Naive thymus-derived CD4-positive, alpha-beta T cell (primary cell): ENCODE data around the gene TBCCD1. TPM values are rescaled to one million over a fixed set of nuclear protein-coding genes. Genes with fewer than 3 reads are reported as not detected.
A peak's percentile ranks its signal among the peaks of the same experiment; 100 is the strongest.

Experiments used
- ATAC-seq: fragments of 150-1000 bp; cut with Tn5 transposase; 2 replicates; pipeline ENCODE4 v1.10.0; 2021; ENCODE audit warnings: mild to moderate bottlenecking, moderate library complexity
- CTCF ChIA-PET: fragments of 350-600 bp; sonication (Branson Sonifier 250); formaldehyde crosslinking; loops from one replicate; lab custom pipeline; 2021; ENCODE audit warnings: antibody characterized with exemption; lab: Charles Lee
- POLR2A ChIA-PET: fragments of 350-600 bp; sonication (Branson Sonifier 250); formaldehyde crosslinking; loops from one replicate; lab custom pipeline; 2021; ENCODE audit warnings: antibody characterized with exemption, inconsistent platforms; lab: Charles Lee
- DNase-seq, 9 donors: peaks; one replicate each; pipeline versions ENCODE4 v3.0.0 to v3.0.0-alpha.2; 2020 to 2022; ENCODE audit warnings: mixed read lengths in 1 of 9
- H3K27ac ChIP-seq: one replicate; pipeline ENCODE4 v1.7.0; 2013; ENCODE audit warnings: mild to moderate bottlenecking, low read depth, low read length, moderate library complexity
- H3K27me3 ChIP-seq, 2 donors: one replicate each; pipeline ENCODE4 v1.7.0; 2013; ENCODE audit warnings: low read length in 2 of 2, mild to moderate bottlenecking in 2 of 2, moderate library complexity in 2 of 2; ENCODE audit not compliant: control insufficient read depth in 2 of 2, insufficient read depth in 2 of 2
- H3K36me3 ChIP-seq, 3 experiments: 1 replicate in 2 of 3; 2 replicates in 1 of 3; pipeline ENCODE4 v1.7.0; 2013; ENCODE audit warnings: low read length in 3 of 3, mild to moderate bottlenecking in 3 of 3, moderate library complexity in 1 of 3; ENCODE audit not compliant: insufficient read depth in 3 of 3, control insufficient read depth in 2 of 3
- H3K4me1 ChIP-seq, 2 donors: one replicate each; pipeline ENCODE4 v1.7.0; 2013; ENCODE audit warnings: low read length in 2 of 2, mild to moderate bottlenecking in 2 of 2, moderate library complexity in 1 of 2; ENCODE audit not compliant: control insufficient read depth in 2 of 2, insufficient read depth in 2 of 2
- H3K4me3 ChIP-seq: 2 replicates; pipeline ENCODE4 v1.7.0; 2013; ENCODE audit warnings: mild to moderate bottlenecking, low read length
- H3K9me3 ChIP-seq, 3 experiments: 1 replicate in 2 of 3; 2 replicates in 1 of 3; pipeline ENCODE4 v1.7.0; 2013; ENCODE audit warnings: low read length in 3 of 3; ENCODE audit not compliant: control insufficient read depth in 2 of 3
- H3K27ac Mint-ChIP-seq, 9 donors: one replicate each; pipeline ENCODE4 v1.8.0; 2020 to 2022; ENCODE audit warnings: mixed read lengths in 9 of 9, mild to moderate bottlenecking in 8 of 9, moderate library complexity in 5 of 9, inconsistent platforms in 2 of 9
- H3K27me3 Mint-ChIP-seq, 5 donors: one replicate each; pipeline ENCODE4 v1.8.0; 2021 to 2022; ENCODE audit warnings: mixed read lengths in 5 of 5, mild to moderate bottlenecking in 1 of 5
- H3K36me3 Mint-ChIP-seq, 5 donors: one replicate each; pipeline ENCODE4 v1.8.0; 2020 to 2022; ENCODE audit warnings: mixed read lengths in 5 of 5, mild to moderate bottlenecking in 3 of 5, inconsistent platforms in 1 of 5
- H3K4me1 Mint-ChIP-seq, 7 donors: one replicate each; pipeline ENCODE4 v1.8.0; 2020 to 2022; ENCODE audit warnings: mixed read lengths in 7 of 7, mild to moderate bottlenecking in 3 of 7, inconsistent platforms in 1 of 7
- H3K4me3 Mint-ChIP-seq, 10 donors: one replicate each; pipeline ENCODE4 v1.8.0; 2020 to 2022; ENCODE audit warnings: mild to moderate bottlenecking in 10 of 10, mixed read lengths in 10 of 10, moderate library complexity in 6 of 10, inconsistent platforms in 2 of 10
- H3K9me3 Mint-ChIP-seq, 11 donors: one replicate each; pipeline ENCODE4 v1.8.0; 2020 to 2022; ENCODE audit warnings: mixed read lengths in 11 of 11, mild to moderate bottlenecking in 4 of 11, inconsistent platforms in 1 of 11, moderate library complexity in 1 of 11
- intact Hi-C, 2 donors: fragments of 100-400 bp; cut with micrococcal nuclease; formaldehyde crosslinking; loops; one replicate each; pipeline ENCODE4 v1.15.1; 2023
- polyA plus RNA-seq, 2 donors: library from polyadenylated mRNA; unstranded; fragments of 300-500 nt; fragmentation: Illumina TruSeq; gene quantifications; one replicate each; pipeline ENCODE4 v1.2.3, GENCODE V29; 2021
- total RNA-seq, 6 experiments: library from RNA in 5 of 6; stranded (reverse) in 5 of 6; gene quantifications; 1 replicate in 5 of 6; 2 replicates in 1 of 6; pipeline ENCODE4 v1.2.3 and lab custom pipeline; 2021 to 2026

Gene TBCCD1
- total and polyA plus RNA-seq, 7 experiments from 2014 or later: 11.3 to 21.1 (median 15.8) TPM

GRCh38 chr3:186515125-186515524 lies 52.0 kb downstream of the TBCCD1 start:
- H3K9me3 ChIP-seq: no peaks in the 10 kb centered on the region
- Mint-ChIP-seq H3K27ac (peak overlapping the region in 8 of 9 donors; percentile 0 to 72 (median 26)), H3K4me3 (peak overlapping the region in 7 of 10 donors; percentile 0 to 37 (median 6)), H3K27me3 (peaks cover 0 to 9% (median 0%) of the 10 kb centered on the region in 5 donors), H3K4me1 (peaks cover 29 to 67% (median 52%) of the 10 kb centered on the region in 7 donors), H3K9me3 (peaks cover 0 to 4% (median 0%) of the 10 kb centered on the region in 11 donors), H3K36me3 (peaks cover 0 to 5% (median 0%) of the 10 kb centered on the region in 5 donors)
- CTCF ChIA-PET: no interaction called here
- no peaks in the 10 kb centered on the region for H3K36me3 ChIP-seq
- DNase-seq: peak in 6 of 9 donors; percentile 15 to 49 (median 38)
- peaks cover 54 to 55% of the 10 kb centered on the region in 2 donors for H3K4me1 ChIP-seq
- peak; percentile 30 for ATAC-seq
- POLR2A ChIA-PET: no interaction called here
- intact Hi-C loops: loop anchor here in 1 of 2 donors (1.0 kb wide), 1 partner anchor 19 kb away; no protein-coding TSS in a partner anchor
- H3K4me3 ChIP-seq: no peak overlapping the region
- H3K27ac ChIP-seq: no peak overlapping the region
- H3K27me3 ChIP-seq: no peaks in the 10 kb centered on the region

DNA sequence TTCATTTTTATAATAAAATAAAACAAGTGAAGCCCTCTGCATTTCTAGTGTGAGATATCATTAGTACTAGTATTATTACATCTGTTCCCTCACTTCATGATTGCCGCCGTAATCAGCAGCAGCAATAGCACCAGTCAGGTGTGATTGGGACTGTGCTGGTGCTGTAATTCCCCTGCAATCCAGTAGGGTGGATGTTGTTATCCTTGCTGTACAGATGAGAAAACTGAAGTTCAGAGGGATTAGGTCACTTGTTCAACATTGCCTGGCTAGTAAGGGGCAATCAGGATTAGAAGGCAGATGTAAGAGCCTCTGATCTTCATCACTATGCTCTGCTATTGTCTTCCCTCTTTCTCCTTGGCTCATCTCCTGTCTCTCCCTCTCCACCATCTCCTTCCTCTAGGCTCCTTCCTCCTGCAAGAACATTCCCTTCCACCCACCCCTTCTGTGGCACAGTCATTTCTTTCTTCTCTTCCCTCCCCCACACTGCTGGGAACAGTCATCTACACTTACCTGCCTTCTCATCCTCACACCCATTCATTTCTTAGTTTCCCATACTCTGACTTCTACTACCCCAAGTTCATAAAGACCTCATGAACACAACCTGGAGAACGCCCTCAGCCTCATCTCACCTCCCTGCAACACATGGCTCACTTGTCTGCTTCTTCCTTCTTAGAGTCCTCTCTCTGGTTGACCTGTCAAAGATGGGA lies 52.7 kb downstream of the TBCCD1 start:
- DNase-seq: no peak
- H3K27ac ChIP-seq: no peak overlapping the region
- H3K4me3 Mint-ChIP-seq: peak overlapping the region in 7 of 10 donors; percentile 0 to 37 (median 7)

GRCh38 chr3:186513386-186513785 lies 53.8 kb downstream of the TBCCD1 start:
- Histone ChIP-seq H3K4me1 (peaks cover 38% of the 10 kb centered on the region in 2 donors), H3K36me3 (no peaks in the 10 kb centered on the region), H3K27me3 (no peaks in the 10 kb centered on the region), H3K27ac (no peak overlapping the region), H3K4me3 (no peak overlapping the region), H3K9me3 (no peaks in the 10 kb centered on the region)
- no peak overlapping the region for H3K27ac Mint-ChIP-seq
- peaks cover 0 to 4% (median 0%) of the 10 kb centered on the region in 11 donors for H3K9me3 Mint-ChIP-seq
- ATAC-seq (no peak), DNase-seq (no peak)
- CTCF ChIA-PET: no interaction called here
- intact Hi-C loops: no loop called here
- POLR2A ChIA-PET: no interaction called here
- no peak overlapping the region for H3K4me3 Mint-ChIP-seq
- peaks cover 0 to 9% (median 0%) of the 10 kb centered on the region in 5 donors for H3K27me3 Mint-ChIP-seq
- peaks cover 0 to 5% (median 0%) of the 10 kb centered on the region in 5 donors for H3K36me3 Mint-ChIP-seq
- peaks cover 20 to 50% (median 38%) of the 10 kb centered on the region in 7 donors for H3K4me1 Mint-ChIP-seq

More for the DNA sequence above, 52.7 kb downstream of the TBCCD1 start:
- Histone ChIP-seq H3K9me3 (no peaks in the 10 kb centered on the region), H3K4me3 (no peak overlapping the region), H3K4me1 (peaks cover 48% of the 10 kb centered on the region in 2 donors), H3K36me3 (no peaks in the 10 kb centered on the region), H3K27me3 (no peaks in the 10 kb centered on the region)
- peaks cover 0 to 4% (median 0%) of the 10 kb centered on the region in 11 donors for H3K9me3 Mint-ChIP-seq
- intact Hi-C loops: loop anchor here in 1 of 2 donors (1.0 kb wide), 1 partner anchor 20 kb away; no protein-coding TSS in a partner anchor
- CTCF ChIA-PET: no interaction called here
- H3K27ac Mint-ChIP-seq: peak overlapping the region in 7 of 9 donors; percentile 3 to 72 (median 30)
- peaks cover 0 to 5% (median 0%) of the 10 kb centered on the region in 5 donors for H3K36me3 Mint-ChIP-seq
- peaks cover 29 to 61% (median 48%) of the 10 kb centered on the region in 7 donors for H3K4me1 Mint-ChIP-seq
- POLR2A ChIA-PET: no interaction called here
- peaks cover 0 to 9% (median 0%) of the 10 kb centered on the region in 5 donors for H3K27me3 Mint-ChIP-seq
- no peak for ATAC-seq

- H3K36me3 Mint-ChIP-seq: peaks cover 0 to 5% (median 0%) of the 10 kb centered on the region in 5 donors
- Histone ChIP-seq H3K27ac (no peak overlapping the region), H3K4me1 (peaks cover 31 to 32% of the 10 kb centered on the region in 2 donors), H3K36me3 (no peaks in the 10 kb centered on the region), H3K27me3 (no peaks in the 10 kb centered on the region), H3K9me3 (no peaks in the 10 kb centered on the region), H3K4me3 (no peak overlapping the region)
- peaks cover 0 to 4% (median 0%) of the 10 kb centered on the region in 11 donors for H3K9me3 Mint-ChIP-seq
- DNase-seq (no peak), ATAC-seq (no peak)
- peaks cover 0 to 9% (median 0%) of the 10 kb centered on the region in 5 donors for H3K27me3 Mint-ChIP-seq
- ChIA-PET CTCF (no interaction called here), POLR2A (no interaction called here)
- H3K27ac Mint-ChIP-seq: no peak overlapping the region
- no peak overlapping the region for H3K4me3 Mint-ChIP-seq
- peaks cover 18 to 44% (median 32%) of the 10 kb centered on the region in 7 donors for H3K4me1 Mint-ChIP-seq
- intact Hi-C loops: no loop called here
These were observed 54.4 kb downstream of the TBCCD1 start for GRCh38 chr3:186512570-186513302.

- no peak for ATAC-seq
- peaks cover 21% of the 10 kb centered on the region in 2 donors for H3K4me1 ChIP-seq
- H3K4me3 ChIP-seq: no peak overlapping the region
- H3K27ac ChIP-seq: no peak overlapping the region
- Mint-ChIP-seq H3K4me1 (peaks cover 18 to 33% (median 26%) of the 10 kb centered on the region in 7 donors), H3K27me3 (peaks cover 0 to 9% (median 0%) of the 10 kb centered on the region in 5 donors), H3K27ac (no peak overlapping the region), H3K9me3 (peaks cover 0 to 4% (median 0%) of the 10 kb centered on the region in 11 donors), H3K4me3 (no peak overlapping the region), H3K36me3 (peaks cover 0 to 3% (median 0%) of the 10 kb centered on the region in 5 donors)
- DNase-seq: no peak
- intact Hi-C loops: no loop called here
- no peaks in the 10 kb centered on the region for H3K9me3 ChIP-seq
- no peaks in the 10 kb centered on the region for H3K36me3 ChIP-seq
- H3K27me3 ChIP-seq: no peaks in the 10 kb centered on the region
- ChIA-PET POLR2A (no interaction called here), CTCF (no interaction called here)
These were observed 55.4 kb downstream of the TBCCD1 start for GRCh38 chr3:186511702-186512101.

DNA sequence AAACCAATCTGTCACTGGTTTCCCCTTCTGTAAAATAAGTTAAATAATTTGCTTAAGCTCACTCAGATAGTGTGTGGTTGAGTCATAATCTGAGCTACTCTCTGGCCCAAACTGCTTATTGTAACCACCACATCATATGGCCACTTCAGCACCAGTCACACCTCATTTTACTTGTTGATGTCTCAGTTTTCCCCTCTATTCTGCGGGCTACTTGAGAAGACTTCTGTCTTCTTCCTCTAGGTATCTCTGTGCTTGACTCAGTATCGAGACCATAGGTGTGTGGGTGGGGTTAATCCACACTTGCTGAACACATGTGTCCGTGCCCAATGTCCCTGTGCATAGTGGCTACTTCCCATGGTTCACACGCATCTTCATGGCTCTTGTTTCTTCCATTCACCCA lies 55.9 kb downstream of the TBCCD1 start:
- no peak overlapping the region for H3K27ac ChIP-seq

More for the DNA sequence above, 55.9 kb downstream of the TBCCD1 start:
- intact Hi-C loops: no loop called here
- DNase-seq (no peak), ATAC-seq (no peak)
- peaks cover 0 to 3% (median 0%) of the 10 kb centered on the region in 5 donors for H3K36me3 Mint-ChIP-seq
- ChIA-PET POLR2A (no interaction called here), CTCF (no interaction called here)
- peaks cover 0 to 6% (median 0%) of the 10 kb centered on the region in 11 donors for H3K9me3 Mint-ChIP-seq
- H3K9me3 ChIP-seq: no peaks in the 10 kb centered on the region
- no peak overlapping the region for H3K4me3 Mint-ChIP-seq
- H3K4me3 ChIP-seq: no peak overlapping the region
- no peak overlapping the region for H3K27ac Mint-ChIP-seq
- peaks cover 19 to 20% of the 10 kb centered on the region in 2 donors for H3K4me1 ChIP-seq
- H3K27me3 Mint-ChIP-seq: peaks cover 0 to 9% (median 0%) of the 10 kb centered on the region in 5 donors
- no peaks in the 10 kb centered on the region for H3K27me3 ChIP-seq
- peaks cover 18 to 29% (median 26%) of the 10 kb centered on the region in 7 donors for H3K4me1 Mint-ChIP-seq
- no peaks in the 10 kb centered on the region for H3K36me3 ChIP-seq
